SK-N-MC (cell line): Measurements from ENCODE around the gene FGF2.

ENCODE experiments used
- EZH2 ChIP-seq: fragments of 200-600 bp; sonication (generic); IDR thresholded peaks from one replicate; pipeline ENCODE4 v1.6.1; 2017; ENCODE audit warnings: antibody characterized with exemption
- FOXP2 ChIP-seq: optimal IDR thresholded peaks from 2 replicates; pipeline ENCODE3; 2011; ENCODE audit warnings: mild to moderate bottlenecking, moderate library complexity; ENCODE audit not compliant: insufficient read depth; ENCODE audit errors: extremely low read length, control extremely low read depth
- POLR2AphosphoS5 ChIP-seq: IDR thresholded peaks from 2 replicates; pipeline ENCODE4 v1.6.1; 2012; ENCODE audit warnings: mild to moderate bottlenecking, low read depth, low read length, borderline replicate concordance

DNA sequence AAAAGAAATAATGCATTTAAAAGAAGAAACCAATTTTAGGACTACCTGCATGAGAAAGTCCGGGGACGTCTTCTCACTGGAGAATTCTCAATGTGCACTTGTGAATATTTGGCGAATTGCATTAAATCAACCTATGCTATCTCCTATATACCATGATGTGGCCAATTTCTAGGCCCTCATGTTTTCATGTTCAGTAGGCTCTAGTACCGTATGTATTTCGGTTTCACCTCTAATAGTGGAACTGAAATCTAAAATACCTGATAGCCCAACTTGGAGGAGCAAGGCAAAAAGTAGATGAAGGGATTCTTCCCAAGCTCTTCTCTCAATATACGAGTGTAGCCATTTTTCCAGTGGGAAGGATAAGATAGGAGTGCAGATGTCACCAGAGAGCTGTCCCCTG is 11.4 kb upstream of the FGF2 start:
- TF ChIP-seq POLR2AphosphoS5 (no peak), EZH2 (no peak), FOXP2 (no peak)
